Measurements from ENCODE around the gene STX17.
A peak's percentile ranks its signal among the peaks of the same experiment; 100 is the strongest.

Gene STX17

DNA sequence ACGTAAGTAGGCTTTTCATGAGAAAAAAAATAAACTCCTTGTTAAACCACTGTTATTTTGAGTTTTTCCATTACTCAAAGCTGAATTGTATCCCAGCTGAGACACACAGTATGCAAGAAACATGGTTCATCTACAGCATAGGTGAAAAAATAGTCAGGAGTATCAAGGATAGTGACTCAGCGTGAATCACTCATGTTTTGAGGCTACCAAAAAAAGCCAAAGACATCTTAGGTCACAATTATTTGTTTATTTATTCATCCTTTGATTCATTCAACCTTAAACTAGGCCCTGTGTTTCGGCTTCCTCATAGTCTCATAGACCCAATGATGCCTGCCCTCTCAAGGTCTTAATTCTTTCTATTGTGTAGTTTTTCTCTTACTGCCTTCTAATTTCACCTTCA, 32.9 kb upstream of the STX17 start:
- no peaks in the 10 kb centered on the region for H3K4me1 ChIP-seq (ENCODE audit: control insufficient read depth in 1 of 2, insufficient read depth in 2 of 2, low read length in 2 of 2)
- H3K9me3 ChIP-seq (ENCODE audit: control insufficient read depth in 1 of 2, low read length in 2 of 2) = no peaks in the 10 kb centered on the region
- H3K27me3 ChIP-seq (ENCODE audit: low read depth, low read length) = no peaks in the 10 kb centered on the region
- no peak overlapping the region for H3K4me3 ChIP-seq (ENCODE audit: low read depth in 1 of 2, low read length in 2 of 2)
- no peaks in the 10 kb centered on the region for H3K36me3 ChIP-seq (ENCODE audit: control insufficient read depth in 1 of 2, insufficient read depth in 2 of 2, low read length in 2 of 2)
- H3K27ac ChIP-seq (ENCODE audit: low read length) = no peak overlapping the region

DNA sequence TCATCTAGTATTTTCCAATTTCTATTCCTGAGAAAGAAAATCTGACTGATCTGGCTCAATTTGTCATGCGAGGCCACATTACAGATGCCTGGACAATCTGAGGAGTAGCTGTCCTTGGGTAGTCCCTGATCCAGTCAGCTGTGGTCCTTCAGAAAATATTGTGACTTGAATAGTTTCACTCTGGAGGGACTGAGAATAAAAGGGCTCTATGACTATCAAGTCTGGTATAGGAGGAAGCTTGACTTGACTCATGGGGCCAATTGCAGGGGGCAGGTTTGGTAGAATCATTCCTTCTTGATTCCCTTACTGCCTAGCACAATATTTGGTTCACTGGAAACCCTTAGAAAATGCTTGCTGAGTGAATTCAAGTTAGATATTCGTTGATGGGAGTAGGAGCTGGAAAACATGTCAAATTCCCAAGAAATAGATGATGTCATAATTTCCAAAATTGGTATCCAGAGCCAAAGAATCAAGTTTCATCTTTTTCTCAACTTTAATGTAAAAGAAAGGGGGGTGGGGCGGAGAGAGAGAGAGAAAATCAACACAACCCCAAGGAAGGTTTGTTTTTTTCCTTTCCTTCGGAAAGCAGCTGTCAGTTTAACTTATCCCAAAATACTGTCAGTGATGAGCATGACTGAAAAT, 32.4 kb upstream of the STX17 start:
- Histone ChIP-seq H3K36me3 (ENCODE audit: control insufficient read depth in 1 of 2, insufficient read depth in 2 of 2, low read length in 2 of 2) (no peaks in the 10 kb centered on the region), H3K27ac (ENCODE audit: low read length) (no peak overlapping the region), H3K4me3 (ENCODE audit: low read depth in 1 of 2, low read length in 2 of 2) (no peak overlapping the region), H3K9me3 (ENCODE audit: control insufficient read depth in 1 of 2, low read length in 2 of 2) (no peaks in the 10 kb centered on the region), H3K27me3 (ENCODE audit: low read depth, low read length) (no peaks in the 10 kb centered on the region), H3K4me1 (ENCODE audit: control insufficient read depth in 1 of 2, insufficient read depth in 2 of 2, low read length in 2 of 2) (no peaks in the 10 kb centered on the region)

DNA sequence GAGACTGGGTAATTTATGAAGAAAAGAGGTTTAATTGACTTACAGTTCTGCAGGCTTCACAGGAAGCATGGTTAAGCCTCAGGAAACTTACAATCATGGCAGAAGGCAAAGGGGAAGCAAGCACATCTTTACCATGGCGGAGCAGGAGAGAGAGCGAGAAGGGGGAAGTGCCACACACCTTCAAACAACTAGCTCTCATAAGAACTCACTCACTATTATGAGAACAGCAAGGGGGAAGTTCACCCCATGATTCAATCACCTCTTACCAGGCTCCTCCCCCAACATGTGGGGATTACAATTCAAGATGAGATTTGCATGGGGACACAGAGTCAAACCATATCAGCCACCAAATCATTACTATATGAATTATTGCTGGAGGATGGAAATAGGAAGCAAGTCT, 30.3 kb upstream of the STX17 start:
- H3K27ac ChIP-seq (ENCODE audit: low read length) = no peak overlapping the region
- H3K4me3 ChIP-seq (ENCODE audit: low read depth in 1 of 2, low read length in 2 of 2) = no peak overlapping the region
- H3K9me3 ChIP-seq (ENCODE audit: control insufficient read depth in 1 of 2, low read length in 2 of 2) = no peaks in the 10 kb centered on the region
- no peaks in the 10 kb centered on the region for H3K27me3 ChIP-seq (ENCODE audit: low read depth, low read length)
- H3K36me3 ChIP-seq (ENCODE audit: control insufficient read depth in 1 of 2, insufficient read depth in 2 of 2, low read length in 2 of 2) = no peaks in the 10 kb centered on the region
- H3K4me1 ChIP-seq (ENCODE audit: control insufficient read depth in 1 of 2, insufficient read depth in 2 of 2, low read length in 2 of 2) = no peaks in the 10 kb centered on the region

DNA sequence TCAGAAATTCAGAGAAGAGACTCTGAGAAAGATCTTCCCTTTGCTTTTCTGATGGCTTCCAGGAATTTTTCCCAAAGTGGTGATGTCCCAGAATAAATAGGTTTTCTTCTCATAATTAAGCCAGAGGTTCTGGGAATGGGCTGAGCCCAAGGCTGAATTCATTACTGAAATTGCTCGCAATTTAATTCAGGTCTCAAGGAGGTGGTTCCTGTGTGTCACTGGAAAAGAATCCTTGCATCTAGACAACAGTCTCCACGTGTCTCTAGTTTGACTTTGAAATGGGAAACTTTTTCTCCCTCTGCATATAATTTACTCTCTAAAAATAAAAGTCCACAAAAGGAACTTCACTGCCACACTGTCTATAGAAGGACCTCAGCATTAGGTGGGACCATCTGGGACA, 27.8 kb upstream of the STX17 start:
- no peaks in the 10 kb centered on the region for H3K36me3 ChIP-seq (ENCODE audit: control insufficient read depth in 1 of 2, insufficient read depth in 2 of 2, low read length in 2 of 2)
- H3K9me3 ChIP-seq (ENCODE audit: control insufficient read depth in 1 of 2, low read length in 2 of 2) = no peaks in the 10 kb centered on the region
- no peak overlapping the region for H3K4me3 ChIP-seq (ENCODE audit: low read depth in 1 of 2, low read length in 2 of 2)
- H3K27ac ChIP-seq (ENCODE audit: low read length) = no peak overlapping the region
- no peaks in the 10 kb centered on the region for H3K27me3 ChIP-seq (ENCODE audit: low read depth, low read length)
- H3K4me1 ChIP-seq (ENCODE audit: control insufficient read depth in 1 of 2, insufficient read depth in 2 of 2, low read length in 2 of 2) = no peaks in the 10 kb centered on the region

DNA sequence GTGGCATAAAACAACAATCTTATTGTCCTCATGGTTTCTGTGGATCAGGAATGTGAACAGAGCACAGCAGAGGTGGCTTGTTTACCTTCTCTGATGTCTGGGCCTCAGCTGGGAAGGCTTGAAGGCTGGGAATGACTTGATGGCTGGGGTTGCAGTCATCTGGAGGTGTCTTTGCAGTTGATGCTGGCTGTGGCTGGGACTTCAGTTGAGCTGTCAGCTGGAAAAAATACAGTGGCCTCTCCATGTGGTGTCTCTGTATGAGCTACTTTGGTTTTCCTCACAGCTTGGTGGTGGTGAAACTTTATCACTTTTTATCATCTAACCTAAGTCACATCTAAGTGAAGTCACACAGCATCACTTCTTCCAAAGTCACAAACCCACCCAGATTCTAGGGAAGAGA, 24.7 kb upstream of the STX17 start:
- Histone ChIP-seq H3K36me3 (ENCODE audit: control insufficient read depth in 1 of 2, insufficient read depth in 2 of 2, low read length in 2 of 2) (no peaks in the 10 kb centered on the region), H3K4me1 (ENCODE audit: control insufficient read depth in 1 of 2, insufficient read depth in 2 of 2, low read length in 2 of 2) (no peaks in the 10 kb centered on the region), H3K27me3 (ENCODE audit: low read depth, low read length) (no peaks in the 10 kb centered on the region), H3K27ac (ENCODE audit: low read length) (no peak overlapping the region), H3K4me3 (ENCODE audit: low read depth in 1 of 2, low read length in 2 of 2) (no peak overlapping the region), H3K9me3 (ENCODE audit: control insufficient read depth in 1 of 2, low read length in 2 of 2) (no peaks in the 10 kb centered on the region)

DNA sequence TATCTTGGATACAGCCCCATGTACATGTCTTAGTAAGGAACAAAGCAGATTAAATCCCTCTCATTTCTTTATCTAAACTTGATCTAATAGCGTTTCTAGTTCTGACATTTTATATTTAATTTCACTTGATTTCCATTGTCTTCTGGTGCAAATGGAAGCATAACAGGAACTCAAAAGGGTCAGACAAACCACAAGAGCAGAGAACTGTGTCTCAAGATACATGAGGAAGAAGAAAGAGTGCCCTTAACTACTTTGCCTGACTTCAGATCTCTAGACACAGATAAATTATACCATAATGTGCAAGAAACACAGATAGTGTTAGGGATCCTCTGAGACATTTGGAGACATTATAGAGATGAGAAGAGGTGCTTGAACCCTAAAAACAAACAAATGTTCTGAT, 20.7 kb upstream of the STX17 start:
- H3K27me3 ChIP-seq (ENCODE audit: low read depth, low read length) = no peaks in the 10 kb centered on the region
- no peak overlapping the region for H3K27ac ChIP-seq (ENCODE audit: low read length)
- H3K4me1 ChIP-seq (ENCODE audit: control insufficient read depth in 1 of 2, insufficient read depth in 2 of 2, low read length in 2 of 2) = no peaks in the 10 kb centered on the region
- no peak overlapping the region for H3K4me3 ChIP-seq (ENCODE audit: low read depth in 1 of 2, low read length in 2 of 2)
- H3K36me3 ChIP-seq (ENCODE audit: control insufficient read depth in 1 of 2, insufficient read depth in 2 of 2, low read length in 2 of 2) = no peaks in the 10 kb centered on the region
- H3K9me3 ChIP-seq (ENCODE audit: control insufficient read depth in 1 of 2, low read length in 2 of 2) = no peaks in the 10 kb centered on the region

DNA sequence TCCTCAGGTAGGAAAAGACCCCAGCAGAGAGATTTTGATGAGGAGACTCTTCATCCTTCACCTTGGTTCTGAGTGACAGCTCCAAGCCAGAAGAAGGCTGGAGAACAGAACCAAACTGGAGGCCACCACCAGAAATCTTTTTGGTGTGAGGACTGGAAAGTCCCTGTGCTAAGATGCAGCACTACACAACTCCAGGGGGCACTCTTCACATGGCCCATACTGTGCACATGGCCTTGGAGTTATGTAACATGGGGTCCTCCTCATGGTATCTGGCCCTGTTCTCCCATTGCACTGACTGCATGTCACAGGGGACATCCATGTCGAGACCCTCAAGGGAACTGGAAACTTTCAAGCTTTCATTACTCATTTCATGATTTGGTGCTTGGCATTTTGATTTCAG, 17.3 kb upstream of the STX17 start:
- H3K36me3 ChIP-seq (ENCODE audit: control insufficient read depth in 1 of 2, insufficient read depth in 2 of 2, low read length in 2 of 2) = no peaks in the 10 kb centered on the region
- H3K9me3 ChIP-seq (ENCODE audit: control insufficient read depth in 1 of 2, low read length in 2 of 2) = no peaks in the 10 kb centered on the region
- H3K27me3 ChIP-seq (ENCODE audit: low read depth, low read length) = no peaks in the 10 kb centered on the region
- H3K27ac ChIP-seq (ENCODE audit: low read length) = no peak overlapping the region
- no peak overlapping the region for H3K4me3 ChIP-seq (ENCODE audit: low read depth in 1 of 2, low read length in 2 of 2)
- H3K4me1 ChIP-seq (ENCODE audit: control insufficient read depth in 1 of 2, insufficient read depth in 2 of 2, low read length in 2 of 2) = no peaks in the 10 kb centered on the region

DNA sequence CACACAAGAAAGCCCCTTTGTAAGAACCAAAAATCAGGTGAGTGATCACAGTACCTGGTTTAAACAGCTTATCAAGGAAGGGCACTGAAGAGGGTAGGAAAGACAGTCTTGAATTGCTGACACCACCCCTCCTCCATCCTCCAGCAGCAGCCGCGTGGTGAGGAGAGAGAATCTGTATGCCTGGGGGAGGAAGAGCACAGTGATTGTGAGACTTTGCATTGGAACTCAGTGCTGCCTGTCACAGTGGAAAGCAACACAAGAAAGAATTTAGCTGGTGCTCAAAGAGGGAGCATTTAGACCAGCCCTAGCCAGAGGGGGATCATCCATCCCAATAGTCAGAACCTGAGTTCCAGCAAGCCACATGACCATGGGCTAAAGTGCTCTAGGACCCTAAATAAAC, 11.6 kb upstream of the STX17 start:
- H3K4me1 ChIP-seq (ENCODE audit: control insufficient read depth in 1 of 2, insufficient read depth in 2 of 2, low read length in 2 of 2) = no peaks in the 10 kb centered on the region
- no peaks in the 10 kb centered on the region for H3K27me3 ChIP-seq (ENCODE audit: low read depth, low read length)
- H3K36me3 ChIP-seq (ENCODE audit: control insufficient read depth in 1 of 2, insufficient read depth in 2 of 2, low read length in 2 of 2) = no peaks in the 10 kb centered on the region
- no peak overlapping the region for H3K27ac ChIP-seq (ENCODE audit: low read length)
- no peaks in the 10 kb centered on the region for H3K9me3 ChIP-seq (ENCODE audit: control insufficient read depth in 1 of 2, low read length in 2 of 2)
- H3K4me3 ChIP-seq (ENCODE audit: low read depth in 1 of 2, low read length in 2 of 2) = no peak overlapping the region

DNA sequence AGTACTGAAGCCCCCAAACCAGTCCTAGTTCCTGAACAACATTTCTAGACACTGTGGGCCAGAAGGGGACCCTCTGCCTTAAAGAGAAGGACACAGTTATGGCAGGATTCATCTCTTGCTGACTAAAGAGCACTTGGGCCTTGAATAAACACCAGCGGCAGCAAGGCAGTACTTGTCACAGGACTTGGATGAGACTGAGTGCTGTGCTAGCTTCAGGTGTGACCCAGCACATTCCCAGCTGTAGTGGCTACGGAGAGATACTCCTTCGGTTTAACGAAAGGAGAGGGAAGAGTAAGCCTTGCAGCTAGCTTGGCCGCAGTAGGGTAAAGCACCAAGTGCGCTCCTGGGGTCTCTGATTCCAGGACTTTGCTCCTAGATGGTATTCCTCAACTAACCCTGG, 10.9 kb upstream of the STX17 start:
- Histone ChIP-seq H3K4me3 (ENCODE audit: low read depth in 1 of 2, low read length in 2 of 2) (no peak overlapping the region), H3K27ac (ENCODE audit: low read length) (no peak overlapping the region), H3K4me1 (ENCODE audit: control insufficient read depth in 1 of 2, insufficient read depth in 2 of 2, low read length in 2 of 2) (no peaks in the 10 kb centered on the region), H3K36me3 (ENCODE audit: control insufficient read depth in 1 of 2, insufficient read depth in 2 of 2, low read length in 2 of 2) (no peaks in the 10 kb centered on the region), H3K9me3 (ENCODE audit: control insufficient read depth in 1 of 2, low read length in 2 of 2) (no peaks in the 10 kb centered on the region), H3K27me3 (ENCODE audit: low read depth, low read length) (no peaks in the 10 kb centered on the region)

DNA sequence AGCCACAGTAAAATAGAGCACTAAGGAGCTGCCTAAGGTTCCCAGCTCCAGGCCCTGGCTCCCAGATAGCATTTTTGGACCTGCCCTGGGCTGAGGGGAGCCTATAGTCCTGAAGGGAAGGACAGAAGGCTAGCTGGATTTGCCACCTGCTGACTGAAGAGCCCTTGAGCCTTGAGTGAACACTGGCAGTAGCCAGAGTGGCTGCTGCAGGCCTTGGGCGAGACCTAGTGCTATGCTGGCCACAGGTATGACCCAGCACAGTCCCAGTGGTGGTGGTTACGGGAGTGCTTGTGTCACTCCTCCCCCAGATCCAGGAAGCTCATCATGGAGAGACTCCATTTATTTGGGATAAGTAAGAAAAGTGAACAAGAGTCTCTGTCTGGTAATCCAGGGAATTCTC, 10.3 kb upstream of the STX17 start:
- no peak overlapping the region for H3K4me3 ChIP-seq (ENCODE audit: low read depth in 1 of 2, low read length in 2 of 2)
- no peaks in the 10 kb centered on the region for H3K9me3 ChIP-seq (ENCODE audit: control insufficient read depth in 1 of 2, low read length in 2 of 2)
- no peaks in the 10 kb centered on the region for H3K36me3 ChIP-seq (ENCODE audit: control insufficient read depth in 1 of 2, insufficient read depth in 2 of 2, low read length in 2 of 2)
- H3K27ac ChIP-seq (ENCODE audit: low read length) = no peak overlapping the region
- no peaks in the 10 kb centered on the region for H3K27me3 ChIP-seq (ENCODE audit: low read depth, low read length)
- H3K4me1 ChIP-seq (ENCODE audit: control insufficient read depth in 1 of 2, insufficient read depth in 2 of 2, low read length in 2 of 2) = no peaks in the 10 kb centered on the region

DNA sequence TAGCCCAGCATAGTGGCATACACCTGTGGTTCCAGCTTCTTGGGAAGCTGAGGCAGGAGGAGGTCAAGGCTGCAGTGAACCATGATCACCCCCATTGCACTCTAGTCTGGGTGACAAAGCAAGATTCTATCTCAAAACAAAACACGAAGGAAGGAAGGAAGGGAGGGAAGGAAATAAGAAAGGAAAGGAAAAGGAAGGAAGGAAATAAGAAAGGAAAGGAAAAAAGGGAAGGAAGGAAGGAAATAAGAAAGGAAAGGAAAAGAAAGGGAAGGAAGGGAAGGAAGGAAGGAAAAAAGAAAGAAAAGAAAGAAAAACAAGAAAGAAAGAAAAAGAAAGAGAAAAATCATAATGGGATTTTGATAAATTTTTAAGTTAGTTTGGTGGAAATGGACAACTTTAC, 3.1 kb upstream of the STX17 start:
- H3K9me3 ChIP-seq (ENCODE audit: control insufficient read depth in 1 of 2, low read length in 2 of 2) = no peaks in the 10 kb centered on the region
- H3K4me1 ChIP-seq (ENCODE audit: control insufficient read depth in 1 of 2, insufficient read depth in 2 of 2, low read length in 2 of 2) = peaks cover 9 to 14% of the 10 kb centered on the region in 2 donors
- H3K27me3 ChIP-seq (ENCODE audit: low read depth, low read length) = no peaks in the 10 kb centered on the region
- H3K36me3 ChIP-seq (ENCODE audit: control insufficient read depth in 1 of 2, insufficient read depth in 2 of 2, low read length in 2 of 2) = no peaks in the 10 kb centered on the region
- H3K27ac ChIP-seq (ENCODE audit: low read length) = no peak overlapping the region
- no peak overlapping the region for H3K4me3 ChIP-seq (ENCODE audit: low read depth in 1 of 2, low read length in 2 of 2)

DNA sequence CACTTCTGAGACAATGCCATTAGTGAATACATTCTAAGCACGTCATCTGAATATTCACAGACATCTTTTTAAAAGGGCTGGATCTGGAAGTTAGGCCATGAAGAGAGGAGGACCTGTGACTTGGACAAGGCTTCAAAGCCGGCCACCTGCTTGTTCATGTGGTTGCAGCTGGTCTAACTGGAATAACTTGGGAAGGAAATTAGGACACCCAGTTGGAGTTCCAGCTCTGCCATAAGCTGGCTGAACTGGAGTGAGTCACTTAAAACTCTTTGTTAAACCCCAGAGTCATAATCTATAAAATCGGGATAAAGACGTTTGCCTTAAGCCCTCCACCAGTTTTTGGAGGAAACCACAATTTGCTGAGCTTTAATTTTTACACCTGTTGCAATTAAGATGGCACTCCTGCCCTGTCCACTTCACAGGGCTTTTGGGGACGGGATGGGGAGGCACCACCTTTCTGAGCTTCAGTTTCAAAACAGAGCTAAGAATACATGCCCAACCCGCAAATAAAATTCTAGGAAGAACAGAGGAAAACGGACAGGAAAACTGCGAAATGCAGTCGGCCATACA, 536 bp upstream of the STX17 start:
- peak overlapping the region; percentile 77 to 87 for H3K4me3 ChIP-seq (ENCODE audit: low read depth in 1 of 2, low read length in 2 of 2)
- no peaks in the 10 kb centered on the region for H3K27me3 ChIP-seq (ENCODE audit: low read depth, low read length)
- H3K4me1 ChIP-seq (ENCODE audit: control insufficient read depth in 1 of 2, insufficient read depth in 2 of 2, low read length in 2 of 2) = peaks cover 9 to 16% of the 10 kb centered on the region in 2 donors
- H3K27ac ChIP-seq (ENCODE audit: low read length) = no peak overlapping the region
- no peaks in the 10 kb centered on the region for H3K36me3 ChIP-seq (ENCODE audit: control insufficient read depth in 1 of 2, insufficient read depth in 2 of 2, low read length in 2 of 2)
- no peaks in the 10 kb centered on the region for H3K9me3 ChIP-seq (ENCODE audit: control insufficient read depth in 1 of 2, low read length in 2 of 2)
